GDM1 (cell line): Measurements from ENCODE around the gene CD2BP2.
"Not testable (repeated sequence)": the region's sequence is repeated elsewhere in the genome, so short reads cannot be mapped to it uniquely, and the experiment has no call there.

Experiments
- DNase-seq: peaks from one replicate; lab custom pipeline; 2025; lab: John Stamatoyannopoulos, UW

CD2BP2 gene

DNA sequence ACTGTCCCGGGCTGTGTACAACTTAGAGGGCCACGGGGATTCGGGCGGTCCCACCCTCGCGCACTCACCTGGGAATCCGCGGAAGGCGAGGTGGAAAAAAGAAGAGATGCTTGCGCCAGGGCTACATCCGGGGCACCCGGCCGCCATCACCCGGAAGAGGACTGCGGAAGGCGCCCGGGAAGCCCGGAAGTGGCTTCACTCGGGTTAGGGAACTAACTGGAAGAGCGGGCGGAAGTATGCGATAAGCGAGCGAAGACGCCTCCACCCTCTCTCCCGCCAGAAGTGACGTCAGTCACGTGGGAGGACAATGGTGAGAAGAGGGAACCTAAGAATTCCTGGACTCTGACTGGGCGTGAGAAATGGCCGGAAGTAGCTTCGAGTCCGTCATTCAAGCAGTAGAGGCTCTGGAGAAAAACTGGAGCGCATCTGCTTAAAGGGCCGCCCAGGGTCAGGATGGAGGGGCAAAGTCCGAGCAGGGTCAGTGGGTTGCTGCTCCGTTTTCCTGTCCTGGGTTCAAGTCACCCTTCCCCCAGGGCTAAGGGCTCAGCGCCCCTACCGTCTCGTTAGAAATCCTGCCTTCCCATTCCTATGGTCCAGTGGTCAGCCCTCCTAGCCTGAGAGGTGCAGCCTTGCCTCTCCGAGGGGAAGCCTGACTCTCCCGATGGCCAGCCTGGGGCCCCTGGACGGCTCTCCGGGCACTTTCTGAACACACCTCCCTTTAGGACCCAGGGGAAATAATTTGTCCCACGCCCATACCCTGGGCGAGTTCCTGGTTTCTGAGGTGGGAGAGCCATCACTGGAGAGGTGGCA is at the start of gene CD2BP2:
CD2BP2 (minus strand) TSS at position 165 of the 810 bp plus-strand sequence. CDS start 627 bp downstream, outside the sequence.
- peak; percentile 94 for DNase-seq

GRCh38 chr16:30401768-30402425 is 46.8 kb upstream of the CD2BP2 start:
- no peak for DNase-seq

DNA sequence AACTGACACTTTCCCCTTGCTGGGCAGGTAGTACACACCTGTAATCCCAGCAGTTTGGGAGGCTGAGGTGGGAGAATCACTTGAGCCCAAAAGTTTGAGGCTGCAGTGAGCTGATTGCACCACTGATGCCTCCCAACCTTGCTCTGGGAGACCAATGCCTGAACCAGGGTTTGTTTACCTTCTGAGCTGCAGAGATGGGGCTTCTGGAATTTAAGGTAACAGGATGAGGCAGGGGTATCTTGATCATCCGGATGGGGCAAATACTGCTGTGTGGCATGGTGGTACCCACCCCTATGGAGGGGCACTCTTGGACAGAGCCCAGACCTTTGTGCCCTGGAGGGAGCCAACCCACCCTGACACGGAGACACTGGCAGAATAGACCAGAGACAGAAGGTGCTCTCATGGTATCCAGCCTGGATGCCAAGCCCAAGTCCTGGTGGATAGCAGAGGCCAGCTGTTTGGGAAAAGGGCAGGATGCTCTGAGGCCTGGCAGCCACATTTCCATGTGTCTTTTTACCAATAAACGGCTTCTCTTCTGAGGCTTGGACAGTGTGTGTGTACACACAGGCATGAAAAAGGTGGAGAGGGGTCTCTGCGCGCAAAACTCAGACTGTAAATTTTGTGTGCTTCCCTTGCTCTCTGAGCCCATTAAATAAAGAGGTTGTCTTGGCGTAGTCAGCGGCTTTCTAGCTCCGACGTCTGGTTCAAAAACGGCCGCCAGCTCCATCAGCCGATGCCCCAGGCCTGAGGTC is 44.5 kb upstream of the CD2BP2 start:
- DNase-seq = no peak

- DNase-seq = no peak
Observed at GRCh38 chr16:30398661-30399434, 43.7 kb upstream of the CD2BP2 start.

DNA sequence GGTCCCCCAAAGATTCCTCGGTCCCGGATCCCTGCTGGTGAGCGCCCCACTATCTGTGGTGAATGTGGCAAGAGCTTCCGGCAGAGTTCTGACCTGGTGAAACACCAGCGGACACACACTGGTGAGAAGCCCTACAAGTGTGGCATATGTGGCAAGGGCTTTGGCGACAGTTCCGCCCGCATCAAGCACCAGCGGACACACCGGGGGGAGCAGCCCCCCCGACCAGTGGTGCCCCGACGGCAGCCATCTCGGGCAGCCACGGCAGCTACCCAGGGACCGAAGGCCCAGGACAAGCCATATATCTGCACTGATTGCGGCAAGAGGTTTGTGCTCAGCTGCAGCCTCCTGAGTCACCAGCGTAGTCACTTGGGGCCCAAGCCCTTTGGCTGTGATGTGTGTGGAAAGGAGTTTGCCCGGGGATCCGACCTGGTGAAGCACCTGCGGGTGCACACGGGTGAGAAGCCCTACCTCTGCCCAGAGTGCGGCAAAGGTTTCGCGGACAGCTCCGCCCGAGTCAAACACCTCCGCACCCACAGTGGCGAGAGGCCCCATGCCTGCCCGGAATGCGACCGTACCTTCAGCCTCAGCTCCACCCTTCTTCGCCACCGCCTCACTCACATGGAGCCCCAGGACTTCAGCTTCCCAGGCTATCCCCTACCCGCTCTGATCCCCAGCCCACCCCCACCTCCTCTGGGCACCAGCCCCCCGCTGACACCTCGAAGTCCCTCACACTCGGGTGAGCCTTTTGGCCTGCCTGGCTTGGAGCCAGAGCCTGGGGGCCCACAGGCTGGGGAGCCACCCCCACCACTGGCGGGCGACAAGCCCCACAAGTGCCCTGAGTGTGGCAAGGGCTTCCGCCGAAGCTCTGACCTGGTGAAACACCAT is 42.9 kb upstream of the CD2BP2 start:
- no peak for DNase-seq

GRCh38 chr16:30397056-30397455 is 41.9 kb upstream of the CD2BP2 start:
- DNase-seq = no peak

GRCh38 chr16:30396627-30397026 is 41.5 kb upstream of the CD2BP2 start:
- not testable (repeated sequence) for DNase-seq

DNA sequence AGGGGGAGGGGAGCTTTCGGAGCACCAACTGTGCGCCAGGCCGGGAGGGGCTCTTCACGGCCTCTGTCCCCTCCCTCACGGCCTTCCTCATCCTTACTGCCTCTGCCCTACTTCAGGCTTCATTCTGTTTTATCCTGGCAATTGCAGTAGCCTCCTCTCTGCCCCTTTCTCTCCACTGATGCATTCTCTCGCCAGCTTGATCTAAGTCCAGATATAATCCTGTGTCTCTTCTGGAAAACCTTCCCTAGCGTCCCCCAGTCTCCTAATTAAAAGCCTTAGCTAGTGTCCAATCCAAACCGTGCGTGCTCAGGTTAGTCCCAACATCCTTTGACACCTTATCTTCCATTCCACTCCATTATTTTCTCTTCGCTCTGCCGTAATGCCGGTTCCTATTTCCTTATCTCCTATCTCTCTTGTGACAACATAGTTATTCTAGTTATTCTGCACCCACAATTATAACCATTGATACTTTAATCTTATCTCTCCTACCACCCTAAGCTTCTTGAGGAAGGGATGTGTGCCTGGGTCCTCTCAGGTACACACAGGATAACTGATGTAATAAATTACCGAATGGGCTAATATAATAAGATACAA is 41.0 kb upstream of the CD2BP2 start:
- DNase-seq = no peak

GRCh38 chr16:30395155-30395991 is 40.3 kb upstream of the CD2BP2 start, which contains the start of gene ZNF48:
Gene ZNF48 (plus strand): TSS chr16:30395420. CDS start chr16:30395795, 375 bp downstream.
- DNase-seq = peak; percentile 91

DNA sequence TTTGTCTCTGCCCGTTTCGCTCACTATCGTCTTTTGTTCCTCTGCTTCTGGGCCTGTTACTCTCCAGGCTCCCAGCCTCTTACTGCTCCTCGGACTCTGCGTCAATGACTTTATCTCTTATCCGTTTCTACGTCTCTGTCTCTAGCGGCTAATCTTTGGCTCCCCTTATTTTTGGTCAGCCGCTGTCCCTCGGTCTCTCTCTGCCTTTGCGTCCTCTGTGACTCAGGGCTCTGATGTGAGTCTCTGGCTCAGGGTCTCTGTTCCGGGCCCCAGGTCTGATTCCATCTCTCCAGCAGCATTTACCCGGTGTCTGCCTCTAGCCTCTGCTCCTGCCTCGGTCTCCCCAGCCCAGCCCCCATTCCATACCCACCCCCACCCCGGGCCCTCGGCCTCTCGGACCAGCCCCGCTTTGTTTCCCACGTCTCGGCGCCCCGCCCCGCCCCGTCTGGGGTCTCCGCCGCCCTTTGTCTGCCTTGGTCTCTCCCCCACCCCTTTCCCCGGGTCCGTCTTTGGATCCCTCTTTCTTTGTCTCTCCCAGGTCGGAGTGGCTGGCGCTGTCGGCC is 39.6 kb upstream of the CD2BP2 start:
- DNase-seq = no peak

DNA sequence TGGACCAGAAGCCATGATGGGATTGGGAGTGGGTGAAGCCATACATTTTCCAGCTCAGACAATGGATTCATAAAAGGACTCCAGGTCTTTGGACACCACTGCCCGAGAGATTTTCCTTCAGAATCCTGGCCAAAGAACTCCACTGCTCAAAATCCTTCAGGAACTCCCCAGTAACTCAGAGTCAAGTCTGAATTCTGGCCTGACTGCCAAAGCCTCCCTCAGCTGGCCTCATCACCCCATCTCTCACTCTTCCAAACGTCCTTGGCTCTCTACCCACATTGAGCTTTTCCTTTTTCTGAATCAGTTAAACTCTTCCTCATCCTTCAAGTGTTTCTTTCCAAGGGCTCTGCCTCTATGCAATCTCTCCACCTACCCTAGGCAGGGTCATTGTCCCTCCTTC is 28.4 kb upstream of the CD2BP2 start:
- DNase-seq = no peak

DNA sequence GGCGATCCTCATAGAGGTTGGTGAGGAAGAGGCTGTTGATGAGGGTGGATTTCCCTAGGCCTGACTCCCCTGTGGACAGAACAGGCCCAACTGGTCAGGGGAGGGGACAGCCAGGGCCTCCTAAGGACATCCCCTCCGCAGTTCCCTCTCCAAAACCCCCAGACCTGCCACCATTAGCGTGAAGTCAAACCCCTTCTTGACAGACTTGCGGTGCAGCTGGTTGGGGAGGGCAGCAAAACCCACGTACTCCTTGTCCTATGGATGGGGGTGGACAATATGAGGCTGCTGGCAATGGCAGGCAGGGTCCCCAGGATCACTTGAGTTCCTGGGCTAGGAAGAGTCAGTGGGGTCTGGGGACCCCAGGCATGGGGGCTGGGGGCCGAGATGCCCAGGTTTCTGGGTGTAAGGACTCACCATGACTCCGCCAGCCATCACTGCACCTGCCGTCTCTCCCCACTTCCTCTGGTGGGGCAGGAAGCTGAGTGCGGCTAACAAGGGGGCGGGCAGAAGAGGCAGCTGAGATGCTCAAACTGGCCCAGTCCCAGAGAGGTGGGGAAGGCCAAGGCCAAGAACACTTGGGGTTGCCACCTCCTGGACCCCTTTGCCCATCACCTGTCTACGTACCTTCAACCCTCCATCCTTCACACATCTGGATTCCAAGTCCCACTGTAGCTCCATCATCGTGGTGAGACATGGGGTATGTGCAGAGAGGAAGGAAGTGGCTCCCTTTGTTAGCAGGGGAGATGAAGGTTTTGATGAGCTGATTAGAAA is 27.2 kb upstream of the CD2BP2 start, which contains the start of gene SEPTIN1:
SEPTIN1 (minus strand) TSS at position 451 of the 771 bp plus-strand sequence; CDS start at position 432, 19 bp downstream.
- DNase-seq = peak; percentile 26

GRCh38 chr16:30381291-30382041 is 26.4 kb upstream of the CD2BP2 start:
- no peak for DNase-seq

DNA sequence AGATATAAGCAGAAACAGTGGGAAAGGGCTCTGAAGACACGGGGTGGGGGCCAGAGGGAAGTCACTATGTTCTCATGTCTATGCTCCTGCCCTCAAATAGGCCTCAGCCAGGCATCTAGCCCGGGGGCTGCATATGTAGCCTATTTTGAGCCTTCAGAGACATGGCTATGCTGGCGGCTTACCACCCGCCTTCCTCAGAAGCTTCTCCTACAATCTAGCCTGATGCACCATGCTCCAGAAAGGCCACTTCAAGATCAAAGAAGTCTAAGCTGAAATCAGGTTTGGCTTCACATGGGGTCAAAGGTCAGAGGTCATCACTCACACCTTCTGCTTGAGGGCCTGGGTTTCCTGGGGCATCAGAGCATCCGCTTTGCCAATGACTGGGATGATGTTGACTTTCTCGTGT is 25.7 kb upstream of the CD2BP2 start:
- DNase-seq = no peak

GRCh38 chr16:30380072-30380802 is 25.1 kb upstream of the CD2BP2 start:
- no peak for DNase-seq

GRCh38 chr16:30379158-30379783 is 24.2 kb upstream of the CD2BP2 start:
- DNase-seq = no peak
